DMS 273 (cell line): ENCODE data around the gene TIGD4.

Source experiments
- DNase-seq: peaks from one replicate; lab custom pipeline; 2025; ENCODE audit not compliant: unreplicated experiment; lab: John Stamatoyannopoulos, UW

Gene TIGD4

DNA sequence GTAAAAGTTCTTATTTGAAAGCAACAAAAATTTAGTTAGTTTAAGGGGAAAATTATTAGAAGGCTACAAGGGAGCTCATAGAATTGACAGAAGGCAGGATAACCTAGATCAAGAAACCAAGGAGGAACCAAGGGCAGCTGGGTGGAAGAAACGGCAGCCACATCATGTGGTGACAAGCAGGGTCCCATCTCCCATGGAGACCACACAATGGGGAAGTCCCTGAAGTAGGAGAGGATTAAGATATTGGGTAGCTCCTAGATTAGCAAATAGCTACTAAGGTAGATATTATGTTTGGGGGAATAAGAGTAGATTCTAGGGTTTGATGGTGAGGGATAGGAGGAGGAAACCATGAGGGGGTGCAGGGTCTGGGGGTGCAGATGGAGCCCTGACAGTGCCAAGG lies 51.7 kb downstream of the TIGD4 start:
- DNase-seq, result no peak

DNA sequence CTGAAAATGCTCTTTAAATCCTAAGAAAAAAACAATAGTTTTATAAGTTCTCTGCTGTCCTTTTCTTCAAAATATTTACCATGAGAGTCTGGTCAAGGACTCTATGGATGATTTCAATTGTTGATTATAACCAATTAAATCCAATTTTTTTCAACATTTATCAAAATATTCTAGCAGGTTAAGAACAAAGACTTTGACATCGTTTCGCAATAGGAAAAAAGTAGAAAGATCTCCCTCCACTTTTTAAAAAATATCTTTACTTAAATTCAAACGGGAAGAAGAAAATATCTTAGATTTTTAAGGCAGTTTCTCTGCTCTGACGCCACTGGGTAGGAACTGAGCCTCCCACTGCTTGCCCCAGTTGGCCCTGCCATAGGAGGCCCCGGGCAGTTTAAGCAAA lies 55.0 kb downstream of the TIGD4 start:
- DNase-seq, result no peak

- no peak for DNase-seq
Observed at GRCh38 chr4:152723236-152723635, 56.3 kb downstream of the TIGD4 start.

DNA sequence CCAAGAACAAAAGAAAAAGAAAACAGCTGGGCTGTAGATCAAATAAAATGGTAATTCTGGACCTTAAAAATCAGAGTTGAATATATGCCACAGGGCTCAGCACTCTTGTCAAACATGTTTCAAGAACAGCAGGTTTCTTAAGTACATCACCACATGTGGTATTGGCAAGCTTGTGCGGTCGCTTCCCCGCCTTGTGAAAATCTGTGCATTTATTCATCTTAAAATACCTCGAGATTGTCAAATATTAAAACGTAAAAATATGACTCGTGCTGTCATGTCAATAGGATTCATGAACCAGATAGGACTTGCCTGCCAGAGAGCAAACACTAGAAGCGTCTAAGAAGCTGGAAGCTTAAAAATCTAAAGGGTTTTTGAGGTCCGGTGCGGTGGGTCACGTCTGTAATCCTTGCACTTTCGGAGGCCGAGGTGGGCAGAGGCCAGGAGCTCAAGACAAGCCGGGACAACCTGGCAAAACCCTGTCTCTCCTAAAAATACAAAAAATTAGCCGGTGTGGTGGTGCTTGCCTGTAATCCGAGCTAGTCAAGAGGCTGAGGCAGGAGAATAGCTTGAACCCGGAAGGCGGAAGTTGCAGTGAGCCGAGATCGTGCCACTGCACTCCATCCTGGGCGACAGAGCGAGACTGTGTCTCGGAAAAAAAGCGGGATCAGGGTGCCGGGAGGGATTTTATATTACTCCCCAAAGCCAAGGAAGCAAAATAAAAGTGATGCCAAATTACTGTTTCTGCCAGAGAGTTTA lies 59.6 kb downstream of the TIGD4 start:
- peak; percentile 3 for DNase-seq
